Measurements from ENCODE around the gene PFDN1.
A peak's percentile ranks its signal among the peaks of the same experiment; 100 is the strongest.

Gene PFDN1

GRCh38 chr5:140258016-140258415 is 44.9 kb downstream of the PFDN1 start:
- DNase-seq: no peak

DNA sequence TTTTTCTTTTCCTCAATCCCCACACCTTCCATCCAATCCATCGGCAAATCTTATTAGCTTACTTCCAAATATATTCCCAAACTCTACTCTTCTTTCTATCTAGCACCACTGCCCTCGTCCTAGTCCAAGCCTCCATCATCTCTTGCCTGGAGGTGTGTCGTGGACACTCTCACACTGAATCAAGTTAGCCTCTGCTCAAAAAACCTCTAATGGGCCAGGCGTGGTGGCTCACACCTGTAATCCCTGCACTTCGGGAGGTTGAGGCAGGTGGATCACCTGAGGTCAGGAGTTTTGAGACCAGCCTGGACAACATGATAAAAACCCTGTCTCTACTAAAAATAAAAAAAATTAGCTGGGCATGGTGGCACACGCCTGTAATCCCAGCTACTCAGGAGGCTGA is 46.2 kb downstream of the PFDN1 start:
- DNase-seq: no peak

DNA sequence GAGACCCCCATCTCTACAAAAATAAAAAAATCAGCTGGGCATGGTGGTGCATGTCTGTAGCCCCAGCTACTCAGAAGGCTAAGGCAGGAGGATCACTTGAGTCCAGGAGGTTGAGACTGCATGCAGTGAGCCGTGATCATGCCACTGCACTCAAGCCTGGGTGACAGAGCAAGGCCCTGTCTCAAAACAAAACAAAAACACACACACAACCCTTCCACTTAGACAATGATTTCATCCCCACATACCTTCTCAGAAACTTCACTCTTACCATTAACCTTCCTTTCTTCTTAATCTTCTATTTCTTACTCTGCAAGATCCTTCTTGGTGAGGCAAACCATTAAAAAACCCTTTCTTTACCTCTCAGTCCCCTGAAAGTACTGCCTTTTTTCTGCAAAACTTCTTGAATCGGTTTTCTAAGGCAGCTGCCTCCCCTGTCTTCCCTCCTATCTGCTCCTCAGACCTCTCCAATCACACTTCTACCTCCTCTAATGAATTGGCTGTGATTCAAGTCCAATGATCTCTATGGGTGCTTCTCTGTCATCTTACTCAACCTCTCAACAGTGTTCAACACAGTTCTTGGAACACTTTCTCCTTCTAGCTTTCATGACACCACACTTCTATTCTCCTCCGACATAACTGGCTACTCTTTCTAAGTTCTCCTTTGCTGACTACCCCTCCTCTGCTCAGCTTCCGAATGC is 47.3 kb downstream of the PFDN1 start:
- DNase-seq: no peak

- no peak for DNase-seq
Observed at GRCh38 chr5:140253985-140254384, 48.9 kb downstream of the PFDN1 start.

GRCh38 chr5:140252470-140253126 is 50.3 kb downstream of the PFDN1 start:
- no peak for DNase-seq

GRCh38 chr5:140251527-140251973 is 51.4 kb downstream of the PFDN1 start:
- peak in 2 of 14 donors; percentile 17 to 45 for DNase-seq

DNA sequence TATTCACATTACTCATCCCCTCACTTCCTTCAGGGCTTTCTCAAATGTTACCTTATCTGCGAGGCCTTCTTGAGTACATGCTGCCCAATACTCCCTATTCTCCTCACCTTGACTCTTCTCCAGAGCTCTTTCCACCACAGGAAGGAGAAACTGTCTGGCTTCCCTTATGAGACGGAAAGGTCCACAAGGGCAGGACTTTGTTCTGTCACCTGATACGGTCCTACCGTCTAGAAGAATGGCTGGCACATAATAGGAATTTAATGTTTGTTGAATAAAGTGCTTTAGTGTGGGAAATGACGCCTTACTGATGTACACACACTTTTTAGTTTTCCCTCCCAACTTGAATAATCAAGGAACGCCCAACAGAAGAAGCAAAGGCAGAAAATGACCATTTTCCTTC is 52.5 kb downstream of the PFDN1 start:
- DNase-seq: no peak

DNA sequence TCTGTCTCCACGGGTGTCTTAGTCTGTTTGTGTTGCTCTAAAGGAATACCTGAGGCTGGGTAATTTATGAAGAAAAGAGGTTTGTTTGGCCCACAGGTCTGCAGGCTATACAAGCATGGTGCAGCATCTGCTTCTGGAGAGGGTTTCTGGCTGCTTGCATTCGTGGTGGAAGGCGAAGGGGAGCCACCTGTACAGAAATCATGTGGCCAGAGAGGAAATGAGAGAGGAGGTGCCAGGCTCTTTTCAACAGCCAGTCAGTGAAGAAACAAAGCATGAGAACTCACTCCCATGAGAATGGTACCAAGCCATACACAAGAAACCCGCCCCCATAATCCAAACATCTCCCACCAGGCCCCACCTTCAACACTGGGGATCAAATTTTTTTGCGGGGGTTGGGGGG is 53.4 kb downstream of the PFDN1 start:
- no peak for DNase-seq

DNA sequence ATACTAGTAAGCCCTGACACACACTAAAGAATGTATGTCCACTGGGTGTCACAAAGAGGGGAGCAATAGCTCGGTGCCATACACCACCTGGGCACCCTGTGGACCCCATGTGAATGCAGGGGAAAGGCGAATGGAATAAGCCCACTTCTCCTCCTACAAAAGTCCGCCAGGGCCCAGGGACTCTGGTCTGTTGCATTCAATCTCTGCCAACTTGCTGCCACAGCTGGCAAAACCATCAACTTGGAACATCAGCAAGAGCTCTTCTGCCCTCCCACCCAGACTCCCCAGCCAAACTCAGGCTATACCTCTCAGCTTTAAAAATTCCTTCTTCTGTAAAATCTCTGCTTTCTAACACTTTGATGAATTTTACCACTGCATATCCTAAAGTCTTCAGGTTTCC is 54.5 kb downstream of the PFDN1 start:
- no peak for DNase-seq

- peak in 5 of 14 donors; percentile 11 to 76 (median 32) for DNase-seq
Observed at GRCh38 chr5:140246378-140247122, 56.4 kb downstream of the PFDN1 start.

DNA sequence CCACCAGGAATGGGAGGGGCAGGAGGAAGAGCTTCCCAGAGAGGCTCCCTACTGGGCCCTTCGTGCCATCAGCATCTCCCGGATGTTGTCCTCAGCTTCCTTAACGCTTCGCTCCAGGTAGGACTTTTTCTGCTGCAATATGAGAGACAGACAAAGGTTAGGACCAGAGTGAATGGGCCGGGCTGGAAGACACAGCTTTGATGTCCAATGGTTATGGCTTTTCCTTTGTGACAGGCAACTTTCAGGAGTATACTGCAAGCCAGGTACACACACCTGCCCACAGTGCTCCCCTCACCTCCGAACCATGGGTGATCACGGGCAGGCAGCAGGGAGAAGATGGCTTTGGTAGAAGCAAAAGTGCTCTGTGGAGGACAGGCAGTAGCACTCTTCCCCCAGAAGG is 57.0 kb downstream of the PFDN1 start:
- peak in 1 of 14 donors; percentile 30 for DNase-seq

DNA sequence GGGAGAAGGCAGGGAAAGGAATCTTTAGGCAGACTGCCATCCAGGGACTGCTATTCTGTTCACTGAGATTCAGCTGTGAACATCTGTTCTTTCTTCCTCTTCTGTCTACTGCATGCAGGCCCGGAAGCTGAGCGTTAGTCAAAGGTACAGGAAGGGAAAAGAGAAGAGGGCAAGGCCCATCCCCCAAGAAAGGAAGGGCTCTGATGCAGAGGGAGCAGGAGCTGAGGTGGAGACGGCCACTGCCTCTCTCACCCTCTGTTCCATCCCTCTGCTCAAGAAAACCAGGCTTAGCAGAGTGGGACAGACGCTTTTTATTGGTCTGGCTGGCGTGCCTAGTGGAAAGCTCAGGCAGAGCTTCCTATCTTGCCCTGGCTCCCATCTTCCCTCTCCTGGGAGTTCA is 57.6 kb downstream of the PFDN1 start:
- DNase-seq: no peak

DNA sequence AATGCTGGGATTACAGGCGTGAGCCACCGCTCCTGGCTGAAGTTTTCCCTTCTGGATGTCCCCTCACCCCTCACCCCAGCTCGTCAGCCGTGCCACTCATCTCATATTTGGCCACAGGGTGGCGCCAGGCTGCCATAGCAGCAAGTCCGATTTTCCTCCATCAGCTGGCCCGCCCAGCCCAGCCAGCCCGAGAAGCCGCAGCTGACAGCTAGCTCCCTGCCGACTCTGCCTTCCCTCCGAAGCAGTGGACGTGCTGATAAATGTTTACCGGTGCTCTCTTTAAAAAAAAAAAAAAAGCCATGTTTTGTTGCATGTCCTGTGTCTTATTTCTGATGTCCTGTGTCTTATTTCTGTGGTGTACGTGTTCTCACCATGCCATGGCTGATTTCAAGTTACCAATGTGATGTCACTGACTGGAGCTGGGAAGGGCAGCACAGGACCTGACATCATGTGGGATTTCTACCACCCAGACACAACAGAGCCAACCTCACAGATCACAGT is 58.3 kb downstream of the PFDN1 start:
- peak; percentile 15 to 85 (median 78) for DNase-seq

GRCh38 chr5:140243706-140244250 is 59.1 kb downstream of the PFDN1 start:
- DNase-seq: no peak

DNA sequence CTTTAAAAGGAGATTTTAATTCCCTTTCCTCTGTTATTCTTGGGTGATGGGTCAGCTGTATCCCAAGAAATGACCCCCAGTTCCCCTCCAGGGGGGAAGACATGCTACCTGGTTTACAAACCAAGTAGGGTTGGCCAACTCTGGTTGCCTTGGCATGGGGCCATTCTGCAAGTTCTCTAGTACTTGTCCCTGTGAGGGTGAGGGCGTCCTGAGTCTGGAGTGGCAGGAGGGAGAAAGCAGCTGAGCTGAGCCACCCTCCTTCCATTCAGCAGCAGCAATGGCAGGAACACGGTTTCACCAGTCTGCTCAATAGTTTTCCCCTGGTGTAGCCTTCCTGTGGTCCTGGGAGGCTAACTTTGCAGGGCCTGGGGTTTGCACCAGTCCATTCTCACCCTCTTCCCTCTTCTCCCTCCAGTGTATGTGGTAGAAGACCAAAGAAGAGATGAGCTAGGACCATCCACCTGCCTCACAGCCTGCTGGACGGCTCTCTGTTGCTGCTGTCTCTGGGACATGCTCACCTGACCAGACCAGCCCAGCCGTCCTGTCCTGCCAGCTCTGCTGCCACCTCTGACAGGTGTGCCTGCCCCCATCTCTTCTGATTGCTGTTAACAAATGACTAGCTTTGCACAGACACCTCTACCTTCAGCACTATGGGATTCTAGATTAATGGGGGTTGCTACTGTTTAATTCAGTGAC is 59.9 kb downstream of the PFDN1 start:
- no peak for DNase-seq

- DNase-seq: no peak
Observed at GRCh38 chr5:140242099-140242498, 60.8 kb downstream of the PFDN1 start.

DNA sequence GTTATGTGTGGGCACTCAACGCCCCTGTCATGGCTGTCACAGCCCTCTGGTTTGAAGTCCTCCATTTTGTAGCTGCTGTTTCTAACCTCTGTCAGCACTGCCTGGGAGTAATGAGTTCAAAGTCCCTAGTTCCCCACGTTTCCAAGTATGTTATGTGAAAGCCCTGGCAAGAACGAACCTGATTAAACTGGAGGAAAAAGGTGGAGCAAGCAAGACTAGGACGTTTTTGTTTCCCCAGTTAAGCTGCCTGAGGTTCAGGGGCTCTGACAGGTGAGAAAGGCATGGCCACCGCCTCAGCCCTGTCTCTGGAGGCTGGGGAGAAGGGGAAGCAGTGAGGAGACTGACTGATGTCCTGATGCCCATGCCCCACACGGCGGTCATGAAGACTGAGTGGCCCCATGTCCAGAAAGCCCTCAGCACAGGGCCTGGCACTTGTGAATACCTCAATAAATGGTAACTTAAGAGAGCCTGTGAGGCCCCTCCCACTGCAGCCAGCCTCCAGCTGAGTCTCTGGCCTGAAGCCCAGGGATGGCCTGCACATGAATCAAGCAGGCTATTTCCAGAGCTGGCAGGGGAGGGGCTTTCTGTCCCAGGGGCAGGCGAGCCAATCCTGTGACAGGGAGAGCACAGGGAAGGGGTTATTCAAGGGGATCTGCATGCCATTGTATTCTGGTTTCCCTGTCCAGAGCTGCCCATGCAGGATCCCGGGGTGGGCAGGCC is 61.8 kb downstream of the PFDN1 start:
- peak in 13 of 14 donors; percentile 35 to 94 (median 85) for DNase-seq

- DNase-seq: peak in 9 of 14 donors; percentile 19 to 47 (median 35)
Observed at GRCh38 chr5:140239939-140240700, 62.8 kb downstream of the PFDN1 start.

- DNase-seq: no peak
Observed at GRCh38 chr5:140239461-140239860, 63.4 kb downstream of the PFDN1 start.

- no peak for DNase-seq
Observed at GRCh38 chr5:140238756-140239155, 64.1 kb downstream of the PFDN1 start.

All from C1 segment of cervical spinal cord (tissue), 14 donors.